ENCODE results near the gene HAGHL.

Gene HAGHL

DNA sequence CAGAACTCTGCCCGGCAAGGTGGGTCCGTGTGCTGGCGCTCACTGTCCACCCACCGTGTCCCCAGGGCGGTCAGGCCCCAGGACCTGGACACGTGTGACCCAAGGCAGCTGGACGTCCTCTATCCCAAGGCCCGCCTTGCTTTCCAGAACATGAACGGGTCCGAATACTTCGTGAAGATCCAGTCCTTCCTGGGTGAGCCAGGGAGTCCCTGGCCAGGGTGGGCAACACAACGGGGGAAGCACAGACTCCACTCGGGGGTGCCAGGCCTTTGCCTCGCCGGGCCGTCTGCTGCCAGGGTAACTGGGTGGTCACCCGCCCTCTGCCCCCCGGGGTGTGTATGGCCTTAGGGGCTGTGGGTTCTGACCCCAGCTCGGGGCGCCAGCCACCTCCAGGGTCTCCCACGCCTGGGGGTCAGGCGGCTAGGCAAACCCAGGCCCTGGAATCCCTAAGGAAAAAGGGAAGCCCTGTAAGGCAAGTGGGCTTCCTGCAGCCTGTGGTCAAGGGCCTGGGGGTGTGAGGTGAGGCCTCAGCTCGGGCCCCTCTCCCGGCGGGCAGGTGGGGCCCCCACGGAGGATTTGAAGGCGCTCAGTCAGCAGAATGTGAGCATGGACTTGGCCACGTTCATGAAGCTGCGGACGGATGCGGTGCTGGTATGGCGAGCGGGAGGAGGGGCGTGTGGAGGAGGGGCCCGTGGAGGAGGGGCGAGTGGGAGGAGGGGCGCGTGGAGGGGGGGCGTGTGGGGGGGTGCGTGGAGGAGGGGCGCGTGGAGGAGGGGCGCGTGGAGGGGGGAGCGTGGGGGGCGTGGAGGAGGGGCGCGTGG is 40.1 kb downstream of the HAGHL start:
- Histone ChIP-seq H3K36me3 (no peaks in the 10 kb centered on the region), H3K27me3 (ENCODE audit: insufficient read depth, low read depth, severe bottlenecking) (no peaks in the 10 kb centered on the region), H3K27ac (no peak overlapping the region), H3K4me3 (ENCODE audit: low read depth, low read length) (no peak overlapping the region), H3K9me3 (ENCODE audit: severe bottlenecking) (no peaks in the 10 kb centered on the region)
- no peak for TF ChIP-seq CTCF (IDR thresholded peaks at IDR 0.05; ENCODE audit: low read depth, low read length)
- no peak for DNase-seq

DNA sequence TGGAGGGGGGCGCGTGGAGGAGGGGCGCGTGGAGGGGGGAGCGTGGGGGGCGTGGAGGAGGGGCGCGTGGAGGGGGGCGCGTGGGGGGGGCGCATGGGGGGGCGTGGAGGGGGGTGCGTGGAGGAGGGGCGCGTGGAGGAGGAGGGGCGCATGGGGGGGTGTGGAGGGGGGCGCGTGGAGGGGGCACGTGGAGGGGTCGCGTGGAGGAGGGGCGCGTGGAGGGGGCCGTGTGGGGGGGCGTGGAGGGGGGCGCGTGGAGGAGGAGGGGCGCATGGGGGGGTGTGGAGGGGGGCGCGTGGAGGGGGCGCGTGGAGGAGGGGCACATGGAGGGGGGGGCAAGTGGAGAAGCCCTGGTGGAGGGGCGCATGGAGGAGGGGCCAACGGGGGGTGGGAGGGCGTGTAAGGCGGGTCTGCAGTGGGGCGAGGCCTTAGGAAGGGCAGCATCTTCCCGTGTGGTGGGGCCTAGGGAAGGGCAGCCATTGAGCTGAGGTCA is 40.9 kb downstream of the HAGHL start:
- H3K27me3 ChIP-seq (ENCODE audit: insufficient read depth, low read depth, severe bottlenecking): no peaks in the 10 kb centered on the region
- no peak overlapping the region for H3K4me3 ChIP-seq (ENCODE audit: low read depth, low read length)
- no peak for TF ChIP-seq CTCF (IDR thresholded peaks at IDR 0.05; ENCODE audit: low read depth, low read length)
- DNase-seq: no peak
- H3K9me3 ChIP-seq (ENCODE audit: severe bottlenecking): no peaks in the 10 kb centered on the region
- no peaks in the 10 kb centered on the region for H3K36me3 ChIP-seq
- no peak overlapping the region for H3K27ac ChIP-seq

- Histone ChIP-seq H3K4me3 (ENCODE audit: low read depth, low read length) (no peak overlapping the region), H3K27ac (no peak overlapping the region), H3K27me3 (ENCODE audit: insufficient read depth, low read depth, severe bottlenecking) (no peaks in the 10 kb centered on the region), H3K9me3 (ENCODE audit: severe bottlenecking) (no peaks in the 10 kb centered on the region), H3K36me3 (no peaks in the 10 kb centered on the region)
- TF ChIP-seq CTCF (IDR thresholded peaks at IDR 0.05; ENCODE audit: low read depth, low read length): no peak
- DNase-seq: no peak
Measured at GRCh38 chr16:768428-768827, 41.5 kb downstream of the HAGHL start.

DNA sequence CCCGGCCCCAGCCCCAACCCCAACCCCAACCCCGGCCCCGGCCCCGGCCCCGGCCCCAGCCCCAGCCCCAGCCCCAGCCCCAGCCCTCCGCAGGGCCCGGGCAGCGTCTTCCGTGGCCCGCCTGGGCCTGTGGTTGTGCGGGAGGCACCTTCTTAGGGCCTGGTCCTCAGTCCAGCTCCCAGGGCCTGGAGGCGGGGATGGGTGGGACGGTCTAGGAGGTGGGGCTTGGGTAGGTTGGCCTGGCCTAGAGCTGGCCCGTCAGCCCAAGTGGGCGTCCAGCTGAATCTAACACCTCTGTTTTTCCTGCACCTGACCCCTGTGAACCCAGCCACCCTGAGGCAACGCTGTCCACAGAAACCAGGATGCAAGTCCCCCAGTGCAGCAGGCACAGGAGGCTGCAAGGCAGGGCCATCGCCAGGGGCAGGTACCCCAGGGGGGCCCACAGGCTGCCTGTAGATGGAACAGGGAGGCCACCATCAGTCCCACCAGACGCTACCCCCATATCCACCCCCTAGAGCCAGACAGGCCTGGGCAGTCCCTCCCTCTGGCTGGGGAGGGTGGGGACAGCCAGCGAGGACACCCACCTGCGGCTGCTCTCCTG is 42.4 kb downstream of the HAGHL start:
- no peak for TF ChIP-seq CTCF (IDR thresholded peaks at IDR 0.05; ENCODE audit: low read depth, low read length)
- Histone ChIP-seq H3K9me3 (ENCODE audit: severe bottlenecking) (no peaks in the 10 kb centered on the region), H3K36me3 (no peaks in the 10 kb centered on the region), H3K27me3 (ENCODE audit: insufficient read depth, low read depth, severe bottlenecking) (no peaks in the 10 kb centered on the region), H3K4me3 (ENCODE audit: low read depth, low read length) (no peak overlapping the region), H3K27ac (no peak overlapping the region)
- no peak for DNase-seq

DNA sequence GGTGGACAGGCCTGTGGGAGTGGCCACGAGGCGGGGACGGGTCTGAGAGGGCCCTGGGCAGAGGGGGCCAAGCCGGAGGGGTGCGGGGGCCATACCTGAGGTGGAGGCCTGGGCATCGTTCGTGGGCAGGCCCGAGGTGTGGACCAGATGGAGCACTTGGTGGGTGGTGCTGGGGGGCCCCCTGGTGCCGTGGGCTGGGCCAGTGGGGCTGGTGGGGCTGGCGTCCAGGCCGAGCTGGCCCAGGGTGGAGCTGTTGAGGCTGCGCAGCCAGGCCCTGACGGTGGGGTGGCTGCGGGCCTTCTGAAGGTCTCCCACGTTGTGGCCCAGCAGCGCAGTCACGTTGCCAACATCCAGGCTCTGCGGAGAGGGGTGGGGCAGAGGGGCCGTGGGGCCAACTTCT is 43.0 kb downstream of the HAGHL start:
- Histone ChIP-seq H3K36me3 (no peaks in the 10 kb centered on the region), H3K4me3 (ENCODE audit: low read depth, low read length) (no peak overlapping the region), H3K27me3 (ENCODE audit: insufficient read depth, low read depth, severe bottlenecking) (no peaks in the 10 kb centered on the region), H3K9me3 (ENCODE audit: severe bottlenecking) (no peaks in the 10 kb centered on the region), H3K27ac (no peak overlapping the region)
- no peak for DNase-seq
- TF ChIP-seq CTCF (IDR thresholded peaks at IDR 0.05; ENCODE audit: low read depth, low read length): 0 out of 2 replicates have a peak, but pooled peaks have one; percentile 6
